HG03097 (cell line): ENCODE results near the gene TOM1L1.

ENCODE experiments used
- ATAC-seq: cut with Tn5 transposase; IDR thresholded peaks from one replicate; pipeline ENCODE4 v1.9.1; 2021; ENCODE audit not compliant: unreplicated experiment, low FRiP score

The TOM1L1 gene

DNA sequence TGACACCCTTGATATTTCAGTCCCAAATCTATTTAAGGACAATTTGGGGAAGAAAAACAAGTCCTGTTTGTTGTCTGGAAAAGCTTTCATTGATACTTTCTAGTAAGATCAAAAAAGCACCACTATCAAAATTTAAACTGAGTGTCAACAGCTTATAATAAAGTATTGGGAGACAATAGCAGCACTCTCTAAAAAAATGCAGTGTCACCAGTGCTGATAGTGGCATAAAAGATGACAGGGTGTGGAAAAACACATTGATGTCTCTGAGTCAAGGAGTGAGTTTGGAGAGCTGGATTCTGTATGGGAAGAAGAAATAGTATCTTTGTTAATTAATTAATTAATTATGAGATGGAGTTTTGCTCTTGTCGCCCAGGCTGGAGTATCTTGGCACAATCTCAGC lies 8.3 kb upstream of the TOM1L1 start:
- ATAC-seq = no peak

DNA sequence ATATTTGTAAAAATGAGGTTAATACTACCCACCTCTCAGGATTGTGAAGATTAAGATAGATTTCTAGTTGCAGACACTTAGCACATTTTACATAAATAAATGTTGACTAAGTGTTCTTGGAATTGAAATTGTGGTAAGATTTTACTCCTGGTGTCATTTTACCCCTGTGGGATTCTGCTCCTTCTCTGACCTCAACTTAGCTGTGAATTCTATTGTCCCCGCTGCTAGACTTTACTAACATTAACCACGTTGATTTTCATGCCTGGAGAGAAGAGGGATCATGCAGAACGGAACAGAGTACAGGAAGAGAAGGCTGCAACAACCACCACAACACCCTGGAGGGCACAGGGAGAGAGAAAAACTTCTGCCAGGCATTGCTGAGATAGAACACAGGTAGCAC lies 2.1 kb upstream of the TOM1L1 start:
- no peak for ATAC-seq

DNA sequence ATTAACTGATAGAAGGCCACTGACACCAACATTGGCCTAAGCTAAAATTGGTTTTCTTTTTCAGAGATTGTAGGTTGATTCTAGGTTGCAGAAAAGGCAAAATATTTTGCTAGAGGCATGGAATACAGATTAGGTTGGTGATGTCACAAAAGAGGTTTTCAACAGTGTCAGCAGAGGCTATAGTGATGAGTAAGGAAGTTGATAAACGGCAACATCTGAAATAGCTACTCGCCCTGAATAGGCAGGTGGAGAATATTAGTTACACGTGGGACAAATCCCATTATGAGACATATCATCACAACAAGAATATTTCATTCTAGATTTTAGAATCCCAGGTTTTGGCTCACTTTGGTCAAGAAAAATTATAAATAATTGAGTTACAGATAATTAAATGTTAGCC lies 1.5 kb upstream of the TOM1L1 start:
- ATAC-seq = no peak

DNA sequence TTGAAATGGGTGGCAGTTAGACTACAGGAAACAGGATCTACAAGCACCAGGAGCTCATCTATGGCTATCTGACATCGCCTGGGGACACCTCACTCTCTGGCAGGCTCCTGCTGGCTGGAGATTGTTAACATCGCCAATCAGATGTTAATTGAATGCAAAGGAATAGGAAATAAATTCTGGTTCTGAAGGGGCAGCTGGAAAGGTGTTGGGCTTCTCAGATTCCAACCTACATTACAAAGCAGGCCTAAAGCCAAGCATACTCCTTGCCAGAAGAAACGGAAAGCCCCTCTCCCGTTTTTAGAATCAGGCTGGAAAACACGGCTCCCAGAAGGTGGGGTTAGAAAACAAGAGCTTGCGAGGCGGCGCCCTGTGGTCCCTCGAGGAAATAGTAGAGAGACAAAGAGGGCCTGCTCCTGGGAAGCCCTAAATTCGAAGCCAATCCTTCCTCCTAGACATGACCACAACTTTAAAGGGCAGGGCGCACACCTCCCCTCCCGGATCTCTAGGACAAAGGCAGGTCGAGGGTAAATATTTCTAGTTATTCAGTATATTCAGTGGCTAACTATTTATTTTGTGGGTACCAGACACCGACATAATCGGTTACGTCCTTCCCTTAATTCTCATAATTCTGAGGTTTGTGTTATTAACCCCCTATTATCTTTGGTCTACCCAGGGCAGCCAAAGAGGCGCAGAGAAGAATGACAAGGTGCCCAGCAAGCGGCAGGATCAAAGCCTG lies 763 bp upstream of the TOM1L1 start:
- ATAC-seq = no peak

DNA sequence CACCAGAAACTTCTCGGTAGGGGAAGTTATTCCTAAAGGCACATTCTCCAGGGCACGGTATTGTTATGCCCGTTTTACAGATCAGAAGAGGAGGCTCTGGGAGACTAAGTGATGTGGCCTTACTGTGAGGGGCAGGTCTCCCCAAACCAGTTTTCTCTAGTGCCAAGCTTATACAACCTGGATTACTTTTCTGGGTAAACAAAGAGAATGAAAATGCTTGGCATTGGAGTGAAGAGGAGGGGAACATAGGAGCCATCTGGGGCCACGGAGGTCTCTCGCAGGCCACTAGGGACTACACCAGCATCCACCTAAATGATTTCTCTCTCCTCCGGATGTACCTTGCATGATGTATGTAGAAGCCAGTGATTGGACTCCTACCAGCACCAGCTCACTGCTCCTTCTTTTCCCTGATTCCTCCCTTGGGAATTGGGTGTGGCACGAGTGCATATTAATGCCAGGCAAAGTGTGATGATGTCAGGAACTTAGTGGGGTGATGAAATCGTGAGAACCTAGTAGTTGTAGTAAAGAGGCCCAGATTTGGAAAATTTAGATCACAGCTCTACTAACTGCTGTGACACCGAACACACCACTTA lies 674 bp downstream of the TOM1L1 start:
- ATAC-seq = no peak

DNA sequence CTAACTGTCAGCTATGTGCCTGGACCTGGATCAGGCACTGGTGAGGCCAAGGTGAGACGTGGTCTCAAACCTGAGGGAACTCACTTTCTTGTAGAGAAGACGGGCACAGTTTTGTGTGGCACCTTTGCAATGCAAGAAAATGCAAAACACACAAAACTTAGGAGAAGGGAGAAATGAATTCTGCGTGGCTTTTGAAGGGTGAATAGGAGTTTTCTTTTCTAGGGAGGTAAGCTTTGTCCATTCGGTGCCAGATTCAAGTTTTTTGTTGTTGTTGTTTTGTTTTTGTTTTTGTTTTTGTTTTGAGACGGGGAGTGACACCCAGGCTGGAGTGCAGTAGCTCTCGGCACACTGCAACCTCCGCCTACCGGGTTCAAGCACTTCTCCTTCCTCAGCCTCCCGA lies 1.4 kb downstream of the TOM1L1 start:
- ATAC-seq = no peak

DNA sequence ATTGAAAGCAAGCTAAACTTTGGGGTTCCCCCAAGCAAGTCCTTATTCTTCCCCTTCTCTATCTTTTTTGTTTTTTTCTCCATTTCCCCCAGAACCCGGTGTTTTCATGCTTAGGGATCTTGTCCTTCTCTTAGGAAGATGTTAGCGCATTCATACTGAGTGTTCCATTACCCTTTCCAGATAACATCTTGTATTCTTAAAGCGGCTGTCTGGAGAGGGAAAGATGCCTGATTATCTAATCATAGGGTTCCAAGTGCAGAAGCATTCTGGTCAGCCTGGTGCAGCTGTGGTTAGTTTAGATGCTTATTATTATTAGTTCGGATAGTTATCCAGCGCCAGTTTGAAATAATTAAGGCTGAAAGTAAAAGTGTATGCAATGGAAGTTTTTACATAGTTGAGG lies 2.0 kb downstream of the TOM1L1 start:
- no peak for ATAC-seq

DNA sequence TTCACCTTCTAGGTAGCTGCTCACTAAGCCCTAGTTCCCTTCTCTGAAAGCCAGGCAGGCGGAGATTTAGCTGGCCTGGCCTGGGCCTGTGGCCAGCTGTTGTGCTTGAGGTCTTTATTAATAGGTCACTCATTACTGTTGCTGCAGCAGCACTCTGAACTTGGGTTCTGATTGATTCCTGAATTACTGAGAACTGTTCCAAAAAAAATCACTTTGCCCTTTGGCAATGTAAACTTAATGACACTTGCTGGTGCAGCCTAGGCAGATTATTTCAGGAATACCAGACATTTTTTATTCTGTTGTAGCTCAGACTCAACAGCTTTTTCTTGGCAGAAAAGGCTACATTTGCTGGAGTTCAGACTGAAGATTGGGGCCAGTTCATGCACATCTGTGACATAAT lies 2.7 kb downstream of the TOM1L1 start:
- ATAC-seq = peak; percentile 45

DNA sequence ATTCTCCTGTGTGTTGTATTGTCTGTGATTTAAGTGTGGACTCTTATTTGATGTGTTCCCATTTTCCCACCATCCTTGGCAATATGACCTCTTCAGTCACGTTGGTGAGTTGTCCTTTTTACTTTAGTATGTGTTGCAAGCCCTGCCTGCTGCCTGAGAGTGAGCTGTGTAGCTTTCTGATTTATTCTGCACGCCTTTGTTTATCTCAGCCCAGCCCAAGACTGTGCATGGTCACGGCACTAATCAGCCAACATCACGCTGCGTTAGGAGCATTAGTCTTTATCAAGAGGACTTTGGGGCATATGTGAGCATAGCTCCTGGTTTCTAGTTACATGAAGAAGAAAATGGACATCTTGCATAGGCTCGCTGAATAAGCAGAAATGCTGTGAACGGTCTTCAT lies 6.0 kb downstream of the TOM1L1 start:
- ATAC-seq = no peak

DNA sequence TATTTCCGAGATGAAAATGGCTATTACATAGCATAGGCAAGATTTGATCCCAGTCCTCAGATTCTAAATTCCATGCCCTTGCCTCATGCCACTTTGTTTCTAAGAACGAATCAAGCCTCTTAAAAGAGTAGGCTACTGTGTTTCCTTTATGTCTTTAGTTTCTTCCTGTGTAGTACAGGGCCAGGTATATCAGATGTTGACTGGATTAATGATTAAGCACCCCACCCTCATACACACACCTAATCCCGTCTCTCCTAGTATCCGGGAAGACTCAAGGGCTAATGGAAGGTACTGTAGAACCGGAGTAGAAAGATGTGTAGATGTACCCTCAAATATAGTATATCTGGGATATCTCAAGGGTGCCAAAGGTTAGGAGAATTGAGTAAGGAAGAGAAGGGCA lies 6.7 kb downstream of the TOM1L1 start:
- ATAC-seq = no peak

DNA sequence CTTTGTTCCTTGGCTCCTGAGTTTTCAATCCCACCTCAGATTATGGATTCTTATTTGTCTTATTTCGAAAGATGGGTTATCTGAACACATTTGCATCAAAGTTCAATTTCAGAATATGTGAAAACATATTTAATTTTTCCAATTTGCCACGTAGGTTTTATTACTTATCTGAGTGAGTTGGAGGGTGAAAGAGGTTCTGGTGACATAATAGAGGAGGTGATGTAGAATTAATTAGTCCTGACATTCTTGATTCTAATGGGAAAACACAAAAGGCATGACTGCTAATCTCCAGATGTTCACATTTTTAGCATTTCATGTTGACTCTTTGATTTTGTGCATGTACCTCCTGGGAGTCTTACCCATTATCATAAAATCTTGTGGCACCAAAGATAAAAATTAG lies 9.1 kb downstream of the TOM1L1 start:
- ATAC-seq = no peak

DNA sequence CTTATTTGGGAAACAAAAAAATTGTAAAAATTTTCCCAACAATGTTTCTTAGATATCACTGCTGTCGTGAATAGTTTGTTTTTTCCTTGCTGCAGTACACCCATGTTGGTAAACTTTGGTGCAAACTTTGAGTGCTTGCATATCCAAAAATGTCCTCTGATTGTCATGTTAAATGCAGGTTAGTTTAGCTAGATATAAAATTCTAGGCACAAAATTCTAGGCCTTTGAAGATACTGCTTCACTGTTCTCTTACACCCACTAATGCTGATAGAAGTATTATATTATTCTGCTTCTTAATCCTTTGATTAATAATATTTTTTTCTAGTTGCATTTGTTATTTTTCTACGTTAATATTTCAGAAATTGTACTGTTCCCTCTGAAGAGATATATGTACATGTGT lies 16.1 kb downstream of the TOM1L1 start:
- no peak for ATAC-seq

DNA sequence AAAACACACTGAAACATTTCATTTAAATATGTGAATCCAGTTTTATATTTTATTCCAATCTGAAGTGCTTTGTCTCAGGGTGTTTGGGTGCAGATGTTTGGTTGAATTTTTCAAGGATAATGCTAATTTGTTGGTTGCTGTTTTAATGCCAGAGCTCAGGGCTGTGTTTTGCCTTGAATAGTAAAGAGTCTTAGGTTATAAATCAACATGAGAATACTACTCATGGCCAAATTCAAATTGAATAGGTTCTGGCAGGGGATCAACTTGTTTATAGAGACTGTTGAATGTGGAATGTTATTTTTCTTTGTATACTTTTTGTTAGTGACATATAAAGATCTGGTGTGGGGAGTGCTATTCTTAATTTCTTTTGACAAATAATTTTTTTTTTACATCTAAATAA lies 18.8 kb downstream of the TOM1L1 start:
- no peak for ATAC-seq

DNA sequence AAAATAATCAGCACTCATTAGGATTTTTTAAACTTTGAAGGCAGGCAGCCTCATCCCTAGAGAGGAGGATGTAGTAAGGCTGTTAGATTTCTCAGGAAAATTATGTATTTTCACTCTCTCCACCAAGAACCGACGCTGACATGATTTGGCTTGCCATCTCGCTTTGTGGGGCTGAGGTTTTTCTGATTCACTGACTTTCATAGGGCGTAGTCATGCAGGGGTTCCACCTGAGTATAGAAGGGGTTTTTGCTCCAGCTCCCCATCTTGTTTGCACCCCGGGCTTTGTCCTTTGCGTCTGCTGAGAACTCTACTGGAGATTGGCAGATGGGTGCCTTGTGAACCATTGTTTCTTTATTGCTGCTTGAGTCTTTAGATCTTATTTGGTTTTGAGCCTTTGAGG lies 20.2 kb downstream of the TOM1L1 start:
- ATAC-seq = no peak

DNA sequence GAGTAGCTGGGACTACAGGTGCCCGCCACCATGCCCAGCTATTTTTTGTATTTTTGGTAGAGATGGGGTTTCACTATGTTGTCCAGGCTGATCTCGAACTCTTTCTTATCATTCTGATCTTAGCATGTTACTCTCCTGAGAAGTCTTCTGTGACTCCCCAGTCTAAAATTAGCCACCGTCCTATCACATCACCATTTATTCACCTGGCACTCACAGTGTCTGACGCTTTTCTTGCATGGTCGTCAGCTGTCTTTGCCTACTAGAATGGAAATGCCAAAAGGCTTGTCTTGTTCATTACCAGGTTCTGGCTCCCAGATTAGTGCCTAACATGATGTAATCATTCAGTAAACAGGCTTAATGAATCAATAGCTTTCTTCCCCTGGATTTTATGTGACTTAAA lies 23.8 kb downstream of the TOM1L1 start:
- ATAC-seq = no peak

DNA sequence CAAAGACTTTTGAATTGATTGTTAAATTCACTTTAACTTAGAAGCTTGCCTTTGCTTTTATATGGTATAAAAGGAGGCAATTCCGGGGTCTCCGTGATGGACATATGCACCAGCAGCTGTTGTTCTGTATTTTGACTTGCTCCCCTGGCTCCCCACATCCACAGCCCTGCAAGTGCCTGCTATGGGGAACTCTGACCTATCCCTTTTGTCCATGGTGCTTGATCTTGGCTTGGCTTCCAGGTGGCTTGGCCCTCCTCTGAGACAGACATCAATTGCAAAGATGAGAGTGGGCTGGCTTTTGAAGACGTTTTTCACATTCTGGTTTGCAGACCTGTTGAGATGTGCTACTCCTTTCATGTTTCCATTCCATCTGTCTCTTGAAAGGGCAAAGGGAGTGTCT lies 26.9 kb downstream of the TOM1L1 start:
- no peak for ATAC-seq

DNA sequence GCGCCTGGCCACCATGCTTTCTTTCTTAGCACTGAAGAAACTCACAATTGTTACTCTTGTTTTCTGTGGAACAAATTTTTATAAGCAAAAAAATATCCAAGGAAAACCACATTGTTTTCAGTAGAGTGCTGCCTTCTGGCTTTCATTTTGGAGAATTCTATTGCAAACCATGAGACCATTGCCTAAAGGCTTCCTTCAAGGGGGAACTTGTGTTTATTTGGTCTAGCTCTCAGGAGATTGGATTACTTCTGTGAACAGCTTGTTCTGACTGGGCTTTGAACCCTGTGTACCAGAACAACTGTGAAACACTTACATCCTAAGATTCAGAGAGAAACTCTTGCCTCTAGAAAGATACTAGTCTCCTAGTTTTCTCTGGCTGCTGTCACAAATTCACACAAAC lies 32.1 kb downstream of the TOM1L1 start:
- ATAC-seq = no peak

DNA sequence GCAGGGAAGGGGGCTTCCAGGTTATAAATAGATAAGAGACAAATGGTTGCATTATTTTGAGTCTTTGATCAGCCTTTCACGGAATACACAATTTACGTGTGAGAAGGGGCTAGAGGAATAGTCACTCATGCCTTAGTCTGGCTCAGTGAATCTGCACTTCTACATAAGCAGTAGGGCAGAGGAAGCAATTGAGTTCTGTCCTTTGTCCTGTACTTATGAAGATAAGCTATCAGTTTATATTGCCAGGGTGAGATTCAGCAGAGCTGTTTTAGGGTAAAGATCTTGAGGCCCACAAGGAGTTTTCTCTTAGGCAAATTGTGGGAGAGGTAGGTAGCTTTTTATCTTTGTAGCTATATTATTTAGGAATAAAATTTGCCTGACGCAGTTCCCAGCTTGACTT lies 33.3 kb downstream of the TOM1L1 start:
- no peak for ATAC-seq

DNA sequence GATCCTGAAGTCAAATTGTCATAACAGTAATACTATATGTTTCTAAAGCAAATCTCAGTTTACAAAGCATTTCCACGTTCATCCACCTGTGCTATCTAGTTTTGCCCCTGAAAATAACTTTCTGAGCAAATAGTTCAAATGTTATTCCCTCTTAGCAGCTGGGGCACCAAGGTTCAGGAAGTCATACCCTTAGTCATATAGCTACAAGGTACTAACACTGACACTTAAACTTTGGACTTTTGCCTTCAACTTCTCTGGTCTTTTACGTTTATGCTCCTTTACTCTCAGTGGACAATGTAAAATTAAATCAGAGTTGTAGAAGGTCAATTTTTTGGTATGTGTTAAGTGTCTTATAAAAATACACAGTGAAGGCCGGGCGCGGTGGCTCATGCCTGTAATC lies 34.8 kb downstream of the TOM1L1 start:
- ATAC-seq = no peak

DNA sequence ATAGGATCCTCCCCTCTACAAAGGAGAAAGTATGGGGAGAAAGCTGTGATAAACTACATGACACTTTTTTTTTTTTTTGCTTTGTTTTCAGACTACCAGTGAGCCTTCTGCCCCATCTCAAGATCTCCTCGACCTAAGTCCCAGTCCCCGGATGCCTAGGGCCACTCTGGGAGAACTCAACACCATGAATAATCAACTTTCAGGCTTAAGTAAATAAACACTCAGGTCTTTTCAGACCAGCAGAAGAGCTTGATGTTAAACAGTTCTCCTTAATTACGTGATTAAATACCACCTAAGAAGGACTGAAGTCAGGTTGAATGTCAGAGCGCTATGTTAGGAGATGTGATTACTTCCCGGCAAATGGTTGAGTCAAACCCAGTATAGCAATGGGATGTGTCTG lies 36.4 kb downstream of the TOM1L1 start:
- ATAC-seq = no peak

DNA sequence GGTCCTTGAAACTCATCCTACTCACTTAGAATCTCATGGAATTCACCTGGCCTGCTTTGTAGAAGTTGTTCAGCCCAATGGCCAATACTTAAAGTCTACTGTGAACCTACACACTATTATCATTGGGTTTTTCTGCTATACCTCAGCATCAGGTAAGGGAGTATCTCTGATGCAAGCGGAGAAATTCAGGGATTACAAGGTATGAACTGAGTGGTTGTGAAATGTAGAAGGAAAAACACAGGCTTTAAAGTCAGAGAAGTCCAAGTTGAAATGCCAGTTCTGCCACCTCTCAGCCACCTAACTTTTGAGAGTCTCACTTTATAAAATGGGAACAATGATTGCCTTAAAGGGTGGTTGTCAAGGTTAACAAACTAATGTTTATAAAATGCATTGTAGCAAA lies 36.8 kb downstream of the TOM1L1 start:
- no peak for ATAC-seq

DNA sequence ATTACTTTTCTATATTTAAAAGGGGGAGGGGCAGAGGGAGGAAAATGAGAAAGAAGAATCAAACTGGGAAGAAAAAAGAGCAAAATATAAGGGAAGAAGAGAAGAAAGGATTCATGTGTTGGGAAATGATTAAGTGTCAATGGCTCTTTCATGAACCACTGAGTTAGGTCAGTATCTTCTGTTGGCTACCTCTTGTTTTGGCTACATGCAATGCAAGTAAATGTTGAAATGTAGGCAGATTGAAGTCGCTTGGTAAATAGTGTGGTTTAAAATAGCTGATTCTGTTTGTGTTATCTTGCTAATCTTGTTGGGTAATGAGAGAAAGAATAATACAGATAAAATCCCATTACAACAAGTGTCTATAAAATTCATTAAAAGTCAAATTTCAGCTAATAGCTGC lies 40.6 kb downstream of the TOM1L1 start:
- ATAC-seq = no peak

DNA sequence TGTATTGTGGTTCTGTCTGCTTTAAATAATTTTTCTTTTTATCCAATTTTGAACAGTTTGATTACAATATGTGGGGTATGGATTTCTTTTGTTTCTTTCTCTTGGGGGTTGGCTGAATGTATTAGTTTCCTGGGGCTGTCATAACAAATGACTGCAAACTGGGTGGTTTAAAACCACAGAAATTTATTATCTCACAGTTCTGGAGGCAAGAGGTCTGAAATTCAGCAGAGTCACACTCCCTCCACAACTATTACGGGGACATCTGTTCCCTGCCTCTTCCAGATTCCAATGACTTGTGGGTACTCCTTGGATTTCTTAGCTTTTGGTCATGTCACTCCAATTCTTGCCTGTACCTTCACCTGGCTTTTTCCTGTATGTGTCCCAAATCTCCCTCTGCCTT lies 44.1 kb downstream of the TOM1L1 start:
- no peak for ATAC-seq
